Measurements from ENCODE around the gene MORF4L1.
"Not testable (repeated sequence)": the region's sequence is repeated elsewhere in the genome, so short reads cannot be mapped to it uniquely, and the experiment has no call there.

The MORF4L1 gene

DNA sequence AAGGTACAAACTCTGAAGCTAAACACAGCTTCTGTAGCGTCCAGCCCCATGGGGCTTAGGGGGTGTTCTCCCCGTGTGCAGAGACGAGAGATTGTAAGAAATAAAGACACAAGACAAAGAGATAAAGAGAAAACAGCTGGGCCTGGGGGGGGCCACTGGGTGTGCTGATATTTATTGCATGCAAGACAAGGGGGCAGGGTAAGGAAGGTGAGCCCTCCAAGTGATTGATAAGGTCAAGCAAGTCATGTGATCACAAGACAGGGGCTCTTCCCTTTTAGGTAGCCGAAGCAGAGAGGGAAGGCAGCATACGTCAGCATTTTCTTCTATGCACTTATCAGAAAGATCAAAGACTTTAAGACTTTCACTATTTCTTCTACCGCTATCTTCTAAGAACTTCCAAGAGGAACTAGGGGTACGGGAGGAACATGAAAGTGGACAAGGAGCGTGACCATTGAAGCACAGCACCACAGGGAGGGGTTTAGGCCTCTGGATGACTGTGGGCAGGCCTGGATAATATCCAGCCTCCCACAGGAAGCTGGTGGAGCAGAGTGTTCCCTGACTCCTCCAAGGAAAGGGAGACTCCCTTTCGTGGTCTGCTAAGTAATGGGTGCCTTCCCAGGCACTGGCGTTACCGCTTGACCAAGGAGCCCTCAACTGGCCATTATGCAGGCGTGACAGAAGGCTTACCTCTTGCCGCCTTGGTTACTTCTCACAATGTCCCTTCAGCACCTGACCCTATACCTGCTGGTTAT lies 29.8 kb downstream of the MORF4L1 start:
- not testable (repeated sequence) for DNase-seq (ENCODE audit: low read depth)

DNA sequence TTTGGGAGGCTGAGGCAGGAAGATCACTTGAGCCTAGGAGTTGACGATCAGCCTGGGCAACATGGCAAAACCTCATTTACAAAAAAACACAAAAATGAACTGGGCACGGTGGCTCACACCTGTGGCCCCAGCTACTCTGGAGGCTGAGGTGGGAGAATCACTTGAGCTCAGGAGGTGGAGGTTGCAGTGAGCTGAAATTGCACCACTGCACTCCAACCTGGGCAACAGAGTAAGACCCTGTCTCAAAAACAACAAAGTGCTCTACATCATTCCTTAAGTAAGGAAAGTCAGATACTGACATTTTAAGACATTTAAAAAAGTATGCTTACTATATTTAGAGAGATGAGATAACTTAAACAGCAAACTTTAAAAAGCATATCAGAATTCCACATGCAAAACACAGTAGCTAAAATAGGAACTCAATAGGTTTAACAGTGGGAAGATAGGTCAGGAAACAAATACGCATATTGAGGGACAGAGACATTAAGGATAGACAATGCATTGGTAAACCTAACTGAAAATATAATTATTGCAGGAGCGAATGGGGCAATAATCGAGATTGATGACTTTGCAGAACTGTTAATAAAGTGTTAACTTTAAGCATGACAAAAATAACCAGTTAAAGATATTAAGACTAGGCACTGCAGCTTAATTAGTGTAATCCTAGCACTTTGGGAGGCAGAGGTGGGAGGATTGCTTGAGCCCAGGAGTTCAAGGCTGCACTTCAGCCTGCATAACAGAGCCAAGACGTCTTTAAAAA lies 32.1 kb downstream of the MORF4L1 start:
- DNase-seq (ENCODE audit: low read depth), result no peak

DNA sequence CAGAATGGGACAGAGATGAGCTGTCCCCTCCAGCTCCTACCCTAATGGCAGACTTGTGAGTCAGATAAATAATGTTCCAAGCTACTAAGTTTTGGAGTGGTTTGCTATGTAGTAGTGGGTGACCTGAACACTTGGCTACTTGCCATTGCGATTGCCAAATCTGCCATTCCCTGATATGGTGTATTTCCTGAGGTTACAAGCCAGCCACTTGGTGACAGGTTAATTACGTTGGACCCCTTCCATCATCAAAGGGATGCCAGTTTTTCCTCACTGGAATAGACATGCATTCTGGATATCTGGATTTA lies 33.6 kb downstream of the MORF4L1 start:
- no peak for DNase-seq (ENCODE audit: low read depth)

DNA sequence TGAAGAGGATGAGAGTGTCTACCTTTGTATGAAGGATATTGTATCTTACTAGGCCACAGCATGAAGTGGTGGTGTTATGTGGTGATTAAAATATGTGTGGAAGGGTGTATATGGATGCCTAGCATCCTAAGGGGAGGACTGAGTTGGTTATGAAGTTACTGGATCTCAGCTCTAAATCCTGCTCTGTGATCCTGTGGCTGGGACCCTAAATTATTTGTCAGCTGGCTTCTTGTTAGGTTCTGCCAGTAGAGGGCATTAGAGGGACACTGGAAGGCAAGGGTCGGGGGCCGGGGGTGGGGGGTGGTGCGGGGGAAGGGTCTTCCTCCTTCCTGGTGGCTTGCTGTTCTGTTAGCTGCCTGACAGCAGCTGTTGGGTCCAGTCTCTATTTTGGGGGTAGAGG lies 34.9 kb downstream of the MORF4L1 start:
- DNase-seq (ENCODE audit: low read depth), result no peak

DNA sequence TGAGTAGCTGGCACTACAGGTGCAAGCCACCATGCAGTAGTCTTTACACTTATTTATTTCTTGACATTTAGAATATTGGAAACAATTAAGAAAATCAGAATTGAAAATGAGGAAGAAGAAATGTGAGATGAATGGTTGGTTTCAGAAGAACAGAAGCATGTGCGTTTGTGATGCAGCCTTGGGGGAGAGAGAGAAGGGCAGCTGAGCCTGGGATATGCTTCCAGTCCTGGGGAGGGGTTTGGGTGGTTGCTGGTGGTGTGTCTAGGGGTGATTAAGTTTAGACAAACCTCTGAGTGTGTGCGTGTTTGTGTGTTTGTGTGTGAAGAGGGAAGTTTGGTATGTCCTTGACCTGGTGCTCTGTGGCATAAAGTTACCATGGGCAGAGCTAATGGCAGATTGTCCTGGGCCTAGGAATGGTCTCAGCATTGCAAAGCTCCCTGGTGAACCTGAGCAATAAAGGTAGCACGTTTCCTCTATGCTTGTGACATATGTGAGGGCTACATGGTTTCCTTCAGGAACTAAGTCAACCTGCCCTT lies 36.5 kb downstream of the MORF4L1 start:
- no peak for DNase-seq (ENCODE audit: low read depth)

DNA sequence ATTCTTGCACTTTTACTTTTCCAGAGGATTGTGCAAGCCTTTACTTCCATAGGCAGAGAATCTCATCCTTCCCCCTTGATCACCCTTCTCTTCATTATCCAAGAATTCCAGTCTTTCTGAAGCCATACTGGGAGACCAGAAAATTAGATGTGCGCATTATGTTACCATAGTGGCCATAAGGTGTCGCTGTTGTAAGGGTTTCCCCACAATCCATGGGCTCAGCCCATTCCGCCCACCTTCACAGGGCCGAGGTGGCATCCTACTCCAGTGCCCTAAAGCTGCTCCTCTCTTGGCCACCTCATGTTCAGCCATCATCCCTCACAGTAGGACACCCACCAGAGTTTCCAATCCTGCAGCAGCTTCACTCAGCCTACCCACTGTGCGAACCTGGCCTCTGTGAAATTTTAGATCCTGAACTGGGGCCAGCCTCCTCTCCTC lies 37.1 kb downstream of the MORF4L1 start:
- no peak for DNase-seq (ENCODE audit: low read depth)

DNA sequence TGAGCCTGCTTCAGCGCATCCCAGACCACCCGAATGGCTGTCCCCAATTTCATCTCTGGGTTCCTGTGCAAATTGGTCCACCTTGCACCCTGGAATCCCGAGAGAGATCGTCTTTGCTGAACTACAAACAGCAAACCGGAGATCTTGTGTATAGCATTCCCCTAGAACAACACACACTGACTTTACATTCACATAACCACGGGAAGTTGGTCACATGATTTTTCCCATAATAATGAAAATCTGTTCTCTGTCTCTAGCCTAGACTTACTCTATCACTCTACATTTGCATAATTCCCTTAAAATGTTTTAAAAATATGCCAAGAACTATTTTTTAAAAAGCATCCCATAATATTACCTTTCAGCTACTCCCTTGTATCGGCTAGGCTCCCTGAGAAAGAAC lies 37.6 kb downstream of the MORF4L1 start:
- no peak for DNase-seq (ENCODE audit: low read depth)

DNA sequence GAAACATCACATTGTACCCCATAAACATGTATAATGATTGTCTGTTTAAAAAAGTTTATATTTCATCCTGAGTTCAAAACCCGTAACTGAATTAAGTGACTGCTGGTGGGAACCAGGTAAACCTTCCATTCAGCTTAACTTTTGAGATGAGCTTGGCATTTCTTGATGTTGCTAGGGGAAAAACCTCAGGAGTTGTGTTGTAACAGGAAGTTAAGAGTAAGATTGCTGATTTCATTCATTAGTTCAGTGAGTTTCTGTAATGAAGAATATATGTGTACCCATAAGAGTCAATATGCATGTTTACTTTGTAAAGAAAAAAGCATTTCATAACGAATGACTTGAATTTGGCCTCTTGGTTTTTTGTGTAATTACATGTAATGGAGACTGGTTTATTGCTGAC lies 39.6 kb downstream of the MORF4L1 start:
- DNase-seq (ENCODE audit: low read depth), result no peak

DNA sequence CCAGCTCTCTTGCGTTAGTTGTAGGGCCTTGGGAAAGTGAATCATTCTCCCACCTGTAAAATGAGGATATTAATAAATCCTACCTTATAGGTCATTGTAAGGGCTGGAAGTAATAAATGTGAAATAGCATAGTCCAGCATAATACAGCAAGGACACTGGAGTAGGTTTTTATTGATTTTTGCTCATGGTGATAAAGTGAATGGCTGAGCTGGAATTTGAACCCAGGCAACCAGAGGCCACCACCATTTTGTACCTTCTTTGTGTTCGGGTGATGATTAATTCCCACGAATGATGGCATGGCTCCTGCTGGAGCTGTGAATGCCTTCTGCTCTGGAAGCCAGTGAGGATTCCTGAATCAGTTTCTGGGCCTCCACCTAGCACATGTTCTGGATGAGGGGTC lies 40.3 kb downstream of the MORF4L1 start:
- no peak for DNase-seq (ENCODE audit: low read depth)

DNA sequence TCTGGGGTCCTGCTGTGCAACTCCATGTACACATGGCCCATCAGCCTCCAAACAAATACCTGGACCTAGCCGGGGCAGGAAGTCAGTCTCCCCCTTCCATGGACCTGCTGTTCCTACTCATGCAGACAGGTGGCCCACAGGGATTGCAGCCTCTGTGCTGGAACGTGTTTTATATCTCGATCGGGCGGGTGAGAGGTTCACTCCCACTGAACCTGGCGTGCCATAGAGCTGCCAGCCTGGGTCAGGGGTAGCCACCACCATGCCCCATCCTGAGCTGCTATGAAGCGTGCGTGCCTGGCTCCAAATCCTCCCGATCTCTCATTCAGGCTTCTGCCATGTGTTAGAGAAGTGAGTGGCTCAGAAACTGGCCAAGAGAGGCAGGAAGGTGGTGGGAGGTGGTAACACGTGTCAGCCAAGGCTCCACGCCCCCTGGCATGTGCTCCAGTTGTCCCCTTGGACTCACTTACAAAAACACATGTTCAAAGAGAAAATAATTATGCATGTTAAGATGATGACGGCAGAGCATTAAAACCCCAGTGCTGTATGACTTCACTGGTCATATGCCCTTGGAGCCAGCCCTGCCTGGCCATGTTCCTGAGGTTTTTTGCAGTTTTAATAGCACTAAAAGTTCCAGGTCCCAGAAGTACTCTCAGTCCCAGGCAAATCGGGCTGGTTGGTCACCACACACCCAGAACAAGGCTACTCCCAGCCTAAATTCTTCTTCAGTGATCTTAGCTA lies 41.5 kb downstream of the MORF4L1 start:
- no peak for DNase-seq (ENCODE audit: low read depth)

DNA sequence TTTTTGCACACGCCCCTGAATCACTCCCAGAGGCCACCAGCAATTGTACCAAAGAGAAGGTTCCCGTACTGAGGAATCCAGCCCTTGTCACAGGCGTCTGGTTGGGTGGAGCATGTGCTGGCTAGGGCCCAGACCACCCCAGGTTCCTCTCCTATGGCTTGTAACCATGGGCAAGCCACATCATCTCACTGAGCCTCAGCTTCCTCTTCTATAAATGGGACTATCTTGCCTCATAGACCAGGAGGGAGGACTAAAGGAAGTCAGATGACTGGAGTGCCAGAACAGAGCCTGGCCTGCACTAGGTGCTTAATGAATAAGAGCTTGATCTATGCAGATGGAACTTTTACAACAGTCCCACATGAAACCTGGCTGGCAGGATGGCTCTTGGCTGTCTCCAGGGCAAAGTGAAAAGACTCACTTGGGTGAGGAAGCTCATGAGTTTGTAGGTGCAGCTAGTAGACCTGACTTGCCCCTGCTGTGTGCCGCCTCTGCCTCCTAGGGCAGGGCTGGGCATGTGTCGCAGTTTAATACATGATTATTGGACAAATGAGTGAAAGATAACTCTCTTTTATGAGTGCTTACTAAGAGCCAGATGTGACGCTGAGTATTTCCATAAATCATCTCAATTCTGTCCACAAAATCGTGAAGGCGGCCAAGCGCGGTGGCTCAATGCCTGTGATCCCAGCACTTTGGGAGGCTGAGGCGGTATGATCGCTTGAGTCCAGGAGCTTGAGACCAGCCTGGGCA lies 42.8 kb downstream of the MORF4L1 start:
- no peak for DNase-seq (ENCODE audit: low read depth)

DNA sequence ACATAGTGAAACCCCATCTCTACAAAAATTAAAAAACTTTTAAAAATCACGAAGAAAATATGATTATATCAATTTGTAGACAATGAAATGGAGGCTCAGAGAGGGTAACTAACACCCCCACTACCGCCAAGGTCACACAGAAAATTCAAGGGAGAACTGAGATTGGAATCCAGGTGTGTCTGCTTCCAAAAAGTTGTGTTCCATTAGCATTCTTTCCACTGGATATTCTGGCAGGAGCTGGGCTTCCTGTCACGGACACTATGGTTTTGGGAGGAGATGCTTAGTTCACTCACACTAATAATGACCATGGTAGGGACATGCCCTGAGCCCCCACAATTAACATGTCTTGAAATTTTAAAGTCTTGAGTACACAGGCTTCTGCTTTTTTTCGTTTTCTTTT lies 43.4 kb downstream of the MORF4L1 start:
- DNase-seq (ENCODE audit: low read depth), result no peak

DNA sequence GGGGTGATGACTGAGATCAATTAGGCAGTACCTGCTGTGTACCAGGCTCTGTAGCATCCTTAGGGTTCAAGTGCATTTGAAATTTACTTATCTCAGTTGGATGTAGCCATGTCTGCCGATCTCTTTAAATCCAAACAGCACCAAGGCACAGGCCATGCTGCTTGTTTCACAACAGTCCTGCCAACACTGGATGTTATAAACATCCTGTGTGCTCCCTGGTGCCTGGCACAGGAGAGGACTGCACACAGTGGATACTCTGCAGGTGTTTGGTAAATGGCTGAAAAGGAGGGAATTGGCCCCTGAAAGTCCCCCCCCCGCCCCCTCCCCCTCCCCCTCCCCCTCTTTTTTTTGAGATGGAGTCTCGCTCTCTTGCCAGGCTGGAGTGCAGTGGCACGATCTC lies 45.2 kb downstream of the MORF4L1 start:
- DNase-seq (ENCODE audit: low read depth), result no peak

DNA sequence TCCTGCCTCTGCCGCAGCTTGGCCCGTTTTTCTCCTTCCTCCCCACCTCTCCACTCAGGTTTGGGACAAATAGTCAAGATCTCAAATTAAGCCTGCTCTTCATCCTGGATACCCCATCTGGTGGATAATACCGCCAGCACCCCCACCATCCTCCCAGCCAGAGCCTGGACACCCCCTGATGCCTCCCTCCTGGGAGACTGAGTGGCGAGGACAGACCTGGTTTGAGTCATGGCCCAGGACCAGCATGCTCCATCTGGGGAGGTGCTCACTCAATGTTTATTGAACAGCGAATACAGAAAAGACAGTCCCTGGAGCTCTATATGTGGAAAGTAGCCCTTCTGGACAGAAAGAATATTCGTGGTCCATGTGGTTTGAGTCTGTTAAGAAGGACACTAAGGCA lies 48.8 kb downstream of the MORF4L1 start:
- no peak for DNase-seq (ENCODE audit: low read depth)

DNA sequence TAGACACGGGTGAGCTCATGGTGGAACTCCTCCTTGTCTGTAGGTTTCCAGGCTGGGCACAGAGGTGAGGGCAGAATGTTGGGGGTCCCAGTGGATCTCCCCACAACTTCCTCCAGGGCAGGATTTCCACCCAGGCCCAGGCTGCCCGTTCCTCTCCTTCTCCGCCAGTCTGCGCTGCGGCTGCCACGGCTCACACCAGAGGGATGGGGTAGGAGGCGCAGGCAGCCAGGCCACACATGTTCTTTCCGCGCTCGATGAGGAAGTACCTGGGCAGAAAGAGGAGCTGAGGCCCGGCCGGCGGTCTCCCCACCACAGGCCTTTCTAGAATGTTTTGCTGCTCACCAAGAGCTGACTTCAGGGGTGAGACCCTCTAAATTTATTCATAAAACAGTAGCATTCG lies 49.2 kb downstream of the MORF4L1 start:
- no peak for DNase-seq (ENCODE audit: low read depth)

DNA sequence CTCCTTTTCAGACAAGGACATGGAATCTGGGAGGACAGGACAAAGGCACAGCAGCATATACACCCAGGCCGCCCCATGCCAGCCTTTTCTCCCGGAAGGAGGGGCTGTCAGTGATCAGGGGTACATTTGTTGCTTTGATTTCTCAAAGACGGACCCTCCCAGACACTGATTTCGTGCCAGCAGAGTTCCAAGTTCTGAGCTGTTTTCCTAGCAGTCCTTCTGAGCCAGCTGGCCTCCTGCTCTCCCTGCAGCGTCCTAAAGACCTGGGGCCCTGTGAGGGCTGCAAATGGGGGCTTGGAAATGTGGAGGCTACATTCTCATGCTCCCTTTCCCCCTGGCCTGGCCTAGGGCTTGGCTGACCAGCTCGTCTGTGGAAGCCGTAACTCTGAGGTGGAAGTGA lies 49.8 kb downstream of the MORF4L1 start:
- no peak for DNase-seq (ENCODE audit: low read depth)

DNA sequence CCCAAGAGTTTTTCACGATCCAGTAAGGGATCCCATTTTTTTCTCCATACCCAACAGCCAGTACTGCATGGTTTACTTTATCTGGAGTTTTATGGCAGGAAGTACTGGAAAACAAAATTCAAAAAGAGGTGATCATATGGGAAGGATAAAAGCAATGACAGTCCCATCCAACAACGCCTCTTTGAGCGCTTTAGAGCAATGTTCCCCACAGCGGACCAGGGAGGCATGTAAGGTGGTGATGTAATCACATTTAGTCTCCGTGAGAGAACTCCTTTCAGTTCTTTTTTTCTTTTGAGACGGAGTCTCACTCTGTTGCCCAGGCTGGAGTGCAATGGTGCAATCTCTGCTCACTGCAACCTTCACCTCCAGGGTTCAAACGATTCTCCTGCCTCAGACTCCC lies 50.3 kb downstream of the MORF4L1 start:
- DNase-seq (ENCODE audit: low read depth), result no peak

DNA sequence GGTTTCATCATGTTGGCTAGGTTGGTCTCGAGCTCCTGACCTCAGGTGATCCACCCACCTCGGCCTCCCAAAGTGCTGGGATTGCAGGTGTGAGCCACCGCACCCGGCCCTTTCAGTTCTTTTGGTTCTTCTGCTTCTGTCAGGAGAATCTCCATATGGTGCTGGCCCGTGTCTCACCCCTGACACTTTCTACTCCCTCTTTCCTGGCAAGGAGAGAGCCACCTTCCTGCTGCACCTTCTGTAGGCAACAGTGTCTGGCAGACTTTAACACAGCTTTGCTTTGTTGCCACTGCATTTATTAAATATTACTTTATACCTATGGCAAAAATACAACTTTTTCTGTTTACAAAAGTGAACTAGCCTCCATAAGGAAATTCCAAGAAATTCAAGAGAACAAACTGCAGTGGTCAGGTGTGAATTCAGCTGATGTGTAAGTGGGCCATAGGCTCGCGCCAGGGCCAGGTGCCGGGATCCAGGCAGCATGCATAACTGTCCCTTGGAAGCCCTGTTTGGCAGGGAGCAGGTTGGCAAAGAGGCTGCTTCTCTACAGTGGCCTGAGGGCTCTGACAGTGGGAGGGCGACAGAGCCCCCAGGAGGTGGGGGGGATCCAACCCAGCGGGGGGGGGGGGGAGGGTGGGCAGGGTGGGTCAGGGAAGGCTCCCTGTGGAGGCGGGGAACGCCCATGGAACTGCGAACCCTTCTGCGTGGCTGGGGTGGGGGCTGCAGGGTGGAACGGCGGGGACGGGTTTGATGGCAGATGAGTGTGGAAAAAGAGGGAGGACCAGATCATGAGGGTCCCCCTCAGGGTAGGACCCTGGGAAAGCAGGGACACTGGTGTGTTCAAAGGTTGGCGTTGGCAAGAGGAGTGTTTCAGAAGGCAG lies 51.0 kb downstream of the MORF4L1 start:
- DNase-seq (ENCODE audit: low read depth), result no peak

DNA sequence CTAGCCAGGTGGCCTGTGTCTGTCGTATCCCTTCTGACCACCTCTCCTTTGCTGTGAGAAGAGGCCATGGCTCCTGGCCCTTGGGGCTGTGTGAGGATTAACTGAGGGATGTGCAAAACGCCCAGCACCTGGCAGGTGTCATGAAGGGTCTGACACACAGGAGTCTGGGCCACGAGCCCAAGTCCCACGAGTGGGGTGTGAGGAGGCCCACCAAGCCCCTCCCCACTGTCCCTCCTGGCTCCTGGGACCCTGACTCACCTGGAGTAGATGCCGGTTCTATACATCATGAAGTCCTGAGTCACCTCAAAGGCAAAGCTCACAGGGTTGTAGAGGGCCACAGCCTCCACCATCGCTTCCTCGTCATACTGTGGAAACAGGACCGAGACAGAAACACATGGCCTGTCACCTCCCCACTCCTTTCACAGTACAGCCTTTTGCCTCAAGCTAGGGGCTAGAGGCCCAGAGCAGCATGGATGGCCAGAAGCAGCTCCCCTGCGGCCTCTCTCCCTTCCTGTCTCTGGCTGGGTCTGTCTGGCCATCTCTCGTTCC lies 52.5 kb downstream of the MORF4L1 start:
- DNase-seq (ENCODE audit: low read depth), result no peak

DNA sequence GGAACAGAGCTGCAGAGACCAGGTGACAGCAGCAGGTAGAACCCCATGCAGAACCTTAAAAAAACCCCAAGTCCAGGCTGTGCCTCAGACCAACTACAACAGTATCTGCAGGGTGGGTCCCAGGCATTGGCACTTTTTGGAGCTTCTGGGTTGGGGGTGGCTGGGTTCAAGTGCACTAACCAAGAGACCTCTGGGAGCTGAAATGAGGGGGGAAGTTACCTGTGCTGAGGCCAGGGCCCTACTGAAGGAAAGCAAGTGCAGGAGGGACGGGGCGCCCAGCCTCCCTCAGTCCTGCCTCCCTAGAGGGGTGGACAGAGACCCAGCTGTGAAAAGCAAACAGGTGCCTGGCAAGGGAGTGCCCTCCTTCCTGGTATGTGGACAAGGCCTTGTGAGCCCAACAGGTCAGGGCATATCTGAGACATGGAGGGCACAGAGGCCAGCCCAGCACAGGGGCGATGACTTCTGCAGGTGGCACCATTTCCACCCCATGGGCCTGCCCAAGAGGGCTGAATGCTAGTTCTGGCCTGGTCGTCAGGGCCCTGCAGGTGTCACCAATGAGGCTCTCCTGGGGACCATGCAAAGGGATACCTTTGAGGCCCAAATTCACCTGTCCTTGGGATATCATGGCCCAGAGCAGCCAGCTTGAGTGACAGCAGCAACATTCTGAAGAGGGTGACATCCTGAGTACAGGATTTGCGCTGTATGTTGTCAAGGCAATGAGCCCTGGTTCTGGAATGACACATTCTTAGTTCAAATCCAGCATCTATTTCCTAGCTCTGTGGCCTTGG lies 53.5 kb downstream of the MORF4L1 start:
- no peak for DNase-seq (ENCODE audit: low read depth)

Measured in T-helper 22 cell (primary cell).